ENCODE data around the gene FBXO10. TPM values are rescaled to one million over a fixed set of nuclear protein-coding genes. Genes with fewer than 3 reads are reported as not detected.
A peak's percentile ranks its signal among the peaks of the same experiment; 100 is the strongest.
"Not testable (repeated sequence)": the region's sequence is repeated elsewhere in the genome, so short reads cannot be mapped to it uniquely, and the experiment has no call there.

The FBXO10 gene
- total RNA-seq, 2 donors from 2014 or later = 2.6 to 6.6 TPM

GRCh38 chr9:37486616-37487548 lies 89.3 kb downstream of the FBXO10 start:
- peaks cover under 1% of the 10 kb centered on the region for H3K27me3 Mint-ChIP-seq
- peaks cover 2% of the 10 kb centered on the region for H3K36me3 Mint-ChIP-seq (ENCODE audit: low read depth)
- peak overlapping the region; percentile 97 for H3K27ac Mint-ChIP-seq
- no peak for ATAC-seq
- DNase-seq = no peak
- H3K9me3 ChIP-seq (ENCODE audit: control insufficient read depth, low read length, poor library complexity, severe bottlenecking) = no peaks in the 10 kb centered on the region
- H3K4me3 Mint-ChIP-seq = peak overlapping the region; percentile 97
- peaks cover 38% of the 10 kb centered on the region for H3K4me1 Mint-ChIP-seq

DNA sequence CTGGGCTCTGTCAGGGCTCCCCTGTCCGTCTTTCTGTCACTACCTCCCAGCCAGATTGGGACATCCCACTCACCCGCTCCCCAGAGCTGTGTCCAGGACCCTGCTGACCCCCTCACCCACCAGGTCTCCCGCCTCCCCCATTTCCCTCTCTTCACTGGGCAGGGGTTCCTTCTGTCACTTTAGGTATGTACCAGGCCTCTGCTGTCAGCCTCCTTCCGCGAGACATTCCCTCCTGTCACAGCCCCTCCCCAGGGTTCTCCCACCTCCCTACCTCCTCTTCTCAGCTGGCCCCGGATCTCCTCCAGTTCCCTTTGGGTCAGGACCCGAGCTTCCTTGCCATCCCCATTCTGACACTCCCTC lies 89.9 kb downstream of the FBXO10 start:
- no peaks in the 10 kb centered on the region for H3K9me3 ChIP-seq (ENCODE audit: control insufficient read depth, low read length, poor library complexity, severe bottlenecking)
- ATAC-seq (no peak), DNase-seq (no peak)
- H3K27me3 Mint-ChIP-seq = peaks cover 7% of the 10 kb centered on the region
- H3K4me3 Mint-ChIP-seq = peak overlapping the region; percentile 97
- peaks cover 38% of the 10 kb centered on the region for H3K4me1 Mint-ChIP-seq
- peaks cover 6% of the 10 kb centered on the region for H3K36me3 Mint-ChIP-seq (ENCODE audit: low read depth)
- H3K27ac Mint-ChIP-seq = peak overlapping the region; percentile 97

DNA sequence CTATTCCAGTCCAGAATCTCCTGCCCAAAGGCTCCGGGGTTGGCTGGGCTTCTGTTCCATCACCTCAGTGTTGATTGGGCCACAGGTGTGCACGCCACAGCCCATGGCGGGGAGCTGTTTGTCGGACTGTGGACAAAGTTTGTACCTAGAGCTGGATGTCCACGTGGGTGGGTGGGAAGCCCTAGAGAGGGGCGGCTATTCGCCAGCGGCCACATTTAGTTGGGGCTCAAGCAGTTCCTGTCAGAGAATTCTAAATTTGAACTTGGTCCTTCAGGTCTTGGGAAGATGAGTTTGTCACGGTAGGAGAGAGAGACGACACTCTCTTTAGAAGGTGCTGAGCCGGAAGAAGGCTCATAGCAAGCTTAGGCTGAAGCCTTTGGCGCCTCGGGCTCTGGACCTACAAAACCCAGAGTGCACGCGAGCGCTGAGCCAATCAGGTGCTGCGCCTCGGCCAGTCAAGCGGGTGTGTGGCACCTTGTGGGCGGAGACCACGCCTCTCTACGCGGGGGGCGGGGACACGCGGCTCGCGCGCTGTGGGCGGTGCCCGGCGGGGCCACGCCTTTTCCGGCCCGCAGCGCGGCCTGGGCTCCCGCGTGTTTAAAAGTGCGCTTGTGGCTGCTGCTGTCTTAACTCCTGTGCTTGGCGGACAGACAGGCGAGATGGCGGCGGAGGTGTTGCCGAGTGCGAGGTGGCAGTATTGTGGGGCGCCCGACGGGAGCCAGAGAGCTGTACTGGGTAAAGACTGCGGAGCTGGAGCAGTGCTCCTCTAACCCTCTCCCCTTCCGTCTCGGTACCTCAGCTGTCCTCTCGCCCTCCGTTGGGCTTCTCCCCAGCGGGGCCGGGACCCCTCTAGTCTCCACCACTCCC lies 90.6 kb downstream of the FBXO10 start, which contains the start of gene POLR1E:
Gene POLR1E, plus strand, starts transcription at position 560 of the 867 bp plus-strand sequence. Its CDS starts 100 bp downstream, at position 660.
- DNase-seq (peak; percentile 94 to 96 (median 96)), ATAC-seq (peak; percentile 99)
- no peaks in the 10 kb centered on the region for H3K9me3 ChIP-seq (ENCODE audit: control insufficient read depth, low read length, poor library complexity, severe bottlenecking)
- H3K36me3 Mint-ChIP-seq (ENCODE audit: low read depth) = peaks cover 6% of the 10 kb centered on the region
- H3K27me3 Mint-ChIP-seq = peaks cover 8% of the 10 kb centered on the region
- peak within 1 kb of the TSS; percentile 97 for H3K27ac Mint-ChIP-seq
- peak within 1 kb of the TSS; percentile 97 for H3K4me3 Mint-ChIP-seq
- H3K4me1 Mint-ChIP-seq = peaks cover 36% of the 10 kb centered on the region

GRCh38 chr9:37480759-37481158 lies 95.4 kb downstream of the FBXO10 start:
- Mint-ChIP-seq H3K4me1 (peaks cover 14% of the 10 kb centered on the region), H3K36me3 (ENCODE audit: low read depth) (peaks cover 4% of the 10 kb centered on the region), H3K4me3 (no peak overlapping the region), H3K27ac (no peak overlapping the region), H3K27me3 (peaks cover 37% of the 10 kb centered on the region)
- H3K9me3 ChIP-seq (ENCODE audit: control insufficient read depth, low read length, poor library complexity, severe bottlenecking) = no peaks in the 10 kb centered on the region
- DNase-seq (no peak), ATAC-seq (no peak)

GRCh38 chr9:37477987-37478619 lies 98.1 kb downstream of the FBXO10 start:
- not testable (repeated sequence) for H3K4me3 Mint-ChIP-seq; H3K9me3 ChIP-seq (ENCODE audit: control insufficient read depth, low read length, poor library complexity, severe bottlenecking); DNase-seq; H3K36me3 Mint-ChIP-seq (ENCODE audit: low read depth); H3K27ac Mint-ChIP-seq; ATAC-seq; H3K4me1 Mint-ChIP-seq
- H3K27me3 Mint-ChIP-seq = peaks cover 37% of the 10 kb centered on the region

DNA sequence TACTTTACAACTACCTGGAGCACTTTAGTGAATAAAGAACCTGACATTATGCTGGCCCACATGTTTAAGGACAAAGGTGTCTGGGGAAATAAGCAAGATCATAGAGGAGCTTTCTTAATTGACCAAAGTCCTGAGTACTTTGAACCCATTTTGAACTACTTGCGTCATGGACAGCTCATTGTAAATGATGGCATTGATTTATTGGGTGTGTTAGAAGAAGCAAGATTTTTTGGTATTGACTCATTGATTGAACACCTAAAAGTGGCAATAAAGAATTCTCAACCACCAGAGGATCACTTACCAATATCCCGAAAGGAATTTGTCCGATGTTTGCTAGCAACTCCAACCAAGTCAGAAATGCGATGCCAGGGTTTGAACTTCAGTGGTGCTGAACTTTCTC lies 98.7 kb downstream of the FBXO10 start:
- ATAC-seq; DNase-seq; H3K4me3 Mint-ChIP-seq; H3K9me3 ChIP-seq (ENCODE audit: control insufficient read depth, low read length, poor library complexity, severe bottlenecking); H3K4me1 Mint-ChIP-seq; H3K27ac Mint-ChIP-seq; H3K36me3 Mint-ChIP-seq (ENCODE audit: low read depth): not testable (repeated sequence)
- H3K27me3 Mint-ChIP-seq = peaks cover 37% of the 10 kb centered on the region

DNA sequence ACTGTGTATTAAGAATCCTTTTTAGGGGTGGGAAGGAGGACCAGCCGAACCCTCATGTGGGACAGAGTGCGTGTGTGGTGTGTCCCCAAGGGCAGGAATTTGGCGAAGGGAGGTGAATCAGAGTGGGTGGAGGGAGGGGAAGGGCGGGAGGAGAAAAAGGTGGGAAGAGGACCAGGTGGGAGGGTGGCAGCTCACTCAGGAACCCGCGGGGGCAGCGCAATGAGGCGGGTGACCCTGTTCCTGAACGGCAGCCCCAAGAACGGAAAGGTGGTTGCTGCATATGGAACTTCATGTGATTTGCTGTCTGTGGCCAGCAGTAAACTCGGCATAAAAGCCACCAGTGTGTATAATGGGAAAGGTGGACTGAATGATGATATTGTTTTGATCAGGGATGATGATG lies 99.2 kb downstream of the FBXO10 start:
- Mint-ChIP-seq H3K4me1 (peaks cover 7% of the 10 kb centered on the region), H3K36me3 (ENCODE audit: low read depth) (peaks cover 4% of the 10 kb centered on the region), H3K27me3 (peaks cover 37% of the 10 kb centered on the region), H3K4me3 (no peak overlapping the region), H3K27ac (no peak overlapping the region)
- ATAC-seq = no peak
- no peak for DNase-seq
- no peaks in the 10 kb centered on the region for H3K9me3 ChIP-seq (ENCODE audit: control insufficient read depth, low read length, poor library complexity, severe bottlenecking)

- DNase-seq (no peak), ATAC-seq (no peak)
- H3K9me3 ChIP-seq (ENCODE audit: control insufficient read depth, low read length, poor library complexity, severe bottlenecking) = no peaks in the 10 kb centered on the region
- H3K27me3 Mint-ChIP-seq = peaks cover 29% of the 10 kb centered on the region
- H3K27ac Mint-ChIP-seq = no peak overlapping the region
- H3K4me1 Mint-ChIP-seq = peaks cover 13% of the 10 kb centered on the region
- H3K4me3 Mint-ChIP-seq = no peak overlapping the region
- no peaks in the 10 kb centered on the region for H3K36me3 Mint-ChIP-seq (ENCODE audit: low read depth)
Observed at GRCh38 chr9:37474438-37474837, 101.7 kb downstream of the FBXO10 start.

DNA sequence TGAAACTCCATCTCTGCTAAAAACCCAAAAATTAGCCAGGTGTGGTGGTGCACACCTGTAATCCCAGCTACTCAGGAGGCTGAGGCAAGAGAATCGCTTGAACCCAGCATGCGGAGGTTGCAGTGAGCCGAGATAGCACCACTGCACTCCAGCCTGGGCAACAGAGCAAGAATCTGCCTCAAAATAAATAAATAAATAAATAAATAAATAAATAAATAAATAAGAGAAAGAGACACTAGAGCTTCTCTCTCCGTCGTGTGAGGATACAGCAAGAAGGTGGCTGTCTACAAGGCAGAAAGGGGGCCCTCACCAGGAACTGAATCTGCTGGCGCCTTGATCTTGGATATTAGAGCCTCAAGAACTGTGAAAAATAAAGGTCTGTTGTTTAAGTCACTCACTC lies 102.2 kb downstream of the FBXO10 start:
- H3K27ac Mint-ChIP-seq; H3K4me3 Mint-ChIP-seq; DNase-seq; ATAC-seq; H3K36me3 Mint-ChIP-seq (ENCODE audit: low read depth); H3K9me3 ChIP-seq (ENCODE audit: control insufficient read depth, low read length, poor library complexity, severe bottlenecking): not testable (repeated sequence)
- Mint-ChIP-seq H3K4me1 (peaks cover 13% of the 10 kb centered on the region), H3K27me3 (peaks cover 25% of the 10 kb centered on the region)

DNA sequence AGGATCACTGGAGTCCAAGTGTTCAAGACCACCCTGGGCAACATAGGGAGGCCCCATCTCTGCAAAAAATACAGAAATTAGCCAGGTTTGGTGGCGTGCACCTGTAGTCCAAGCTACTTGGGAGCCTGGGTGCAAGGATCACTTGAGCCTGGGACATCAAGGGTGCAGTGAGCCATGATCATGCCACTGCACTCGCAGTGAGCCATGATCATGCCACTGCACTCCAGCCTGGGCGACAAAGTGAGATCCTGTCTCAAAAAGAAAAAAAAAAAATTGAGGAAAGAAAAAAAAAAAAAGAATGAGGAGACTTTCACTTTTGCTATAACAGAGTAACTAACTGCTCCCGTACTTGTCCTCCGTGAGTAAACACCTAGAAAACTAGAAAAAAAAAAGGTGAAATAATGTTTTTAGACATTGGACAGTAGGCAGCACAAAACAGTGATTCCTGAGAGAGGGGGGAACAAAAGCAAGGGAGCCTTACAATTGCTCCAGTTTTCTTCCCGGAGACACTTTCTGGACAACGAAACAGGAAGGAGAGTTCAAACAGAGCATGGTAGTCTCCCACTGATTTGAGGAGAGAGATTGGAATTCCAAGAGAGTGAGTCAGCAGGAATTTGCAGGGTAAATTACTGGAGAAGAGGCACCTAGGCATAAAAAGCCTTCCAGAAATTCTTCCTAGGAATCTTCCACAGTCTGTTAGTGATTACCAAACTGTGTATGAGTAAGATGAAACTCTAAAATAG lies 104.1 kb downstream of the FBXO10 start:
- ATAC-seq (no peak), DNase-seq (no peak)
- Mint-ChIP-seq H3K27me3 (peaks cover 7% of the 10 kb centered on the region), H3K36me3 (ENCODE audit: low read depth) (no peaks in the 10 kb centered on the region), H3K4me1 (peaks cover 10% of the 10 kb centered on the region), H3K27ac (peak overlapping the region; percentile 86), H3K4me3 (peak overlapping the region; percentile 88)
- no peaks in the 10 kb centered on the region for H3K9me3 ChIP-seq (ENCODE audit: control insufficient read depth, low read length, poor library complexity, severe bottlenecking)

DNA sequence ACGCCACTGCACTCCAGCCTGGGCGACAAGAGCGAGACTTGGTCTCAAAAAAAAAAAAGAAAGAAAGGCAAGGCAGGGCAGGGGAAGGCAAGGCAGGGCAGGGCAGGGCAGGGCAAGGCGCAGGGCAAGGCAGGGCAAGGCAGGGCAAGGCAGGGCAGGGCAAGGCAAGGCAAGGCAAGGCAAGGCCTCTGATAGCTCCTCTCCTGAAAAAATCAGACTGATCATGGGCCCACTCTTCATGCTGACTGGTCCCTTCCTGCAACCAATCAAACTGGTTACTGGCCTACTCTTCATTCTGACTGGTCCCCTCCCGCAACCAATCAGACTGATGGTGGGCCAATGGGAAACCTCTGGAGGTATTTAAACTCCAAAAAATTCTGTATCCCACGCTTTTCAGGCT lies 107.6 kb downstream of the FBXO10 start:
- no peaks in the 10 kb centered on the region for H3K27me3 Mint-ChIP-seq
- H3K27ac Mint-ChIP-seq = no peak overlapping the region
- no peaks in the 10 kb centered on the region for H3K9me3 ChIP-seq (ENCODE audit: control insufficient read depth, low read length, poor library complexity, severe bottlenecking)
- no peak overlapping the region for H3K4me3 Mint-ChIP-seq
- DNase-seq (no peak), ATAC-seq (no peak)
- peaks cover 23% of the 10 kb centered on the region for H3K4me1 Mint-ChIP-seq
- no peaks in the 10 kb centered on the region for H3K36me3 Mint-ChIP-seq (ENCODE audit: low read depth)

- peaks cover 29% of the 10 kb centered on the region for H3K4me1 Mint-ChIP-seq
- not testable (repeated sequence) for H3K9me3 ChIP-seq (ENCODE audit: control insufficient read depth, low read length, poor library complexity, severe bottlenecking); H3K27me3 Mint-ChIP-seq; H3K36me3 Mint-ChIP-seq (ENCODE audit: low read depth); DNase-seq; H3K27ac Mint-ChIP-seq; H3K4me3 Mint-ChIP-seq; ATAC-seq
Observed at GRCh38 chr9:37467530-37467929, 108.7 kb downstream of the FBXO10 start.

Data from T-helper 17 cell (primary cell).